Adrenal gland (tissue), 12 donors: ENCODE results near the gene BSN. TPM values are rescaled to one million over a fixed set of nuclear protein-coding genes. Genes with fewer than 3 reads are reported as not detected.
"Not testable (repeated sequence)": the region's sequence is repeated elsewhere in the genome, so short reads cannot be mapped to it uniquely, and the experiment has no call there.

ENCODE experiments used
- DNase-seq, 7 donors: peaks; one replicate each; pipeline ENCODE4 v3.0.0-alpha.2; 2019 to 2020
- H3K27ac ChIP-seq, 5 donors: fragments of 200-600 bp; sonication (generic) in 4 of 5; 1 replicate in 3 of 5; 2 replicates in 2 of 5; pipeline versions ENCODE4 v1.5.1 to v1.8.0; 2016 to 2020; ENCODE audit warnings: mild to moderate bottlenecking in 1 of 5
- H3K27me3 ChIP-seq: fragments of 200-600 bp; 2 replicates; pipeline ENCODE4 v1.8.0; 2021
- H3K36me3 ChIP-seq, 2 donors: fragments of 200-600 bp; replicated peaks in 1 of 2; 1 replicate in 1 of 2; 2 replicates in 1 of 2; pipeline versions ENCODE4 v1.5.1 to v1.8.0; 2018 to 2022
- H3K4me1 ChIP-seq, 2 donors: fragments of 200-600 bp; replicated peaks in 1 of 2; 1 replicate in 1 of 2; 2 replicates in 1 of 2; pipeline versions ENCODE4 v1.5.1 to v1.8.0; 2018 to 2021
- H3K4me3 ChIP-seq, 4 donors: fragments of 200-600 bp; sonication (generic) in 3 of 4; one replicate each; pipeline ENCODE4 v1.5.1; 2016 to 2018
- H3K9me3 ChIP-seq, 3 donors: fragments of 200-600 bp; sonication (generic) in 1 of 3; replicated peaks in 1 of 3; 1 replicate in 2 of 3; 2 replicates in 1 of 3; pipeline versions ENCODE4 v1.5.1 to v1.8.0; 2016 to 2021
- POLR2A ChIP-seq, 2 donors: fragments of 450-650 bp; IDR thresholded peaks; one replicate each; pipeline ENCODE4 v1.6.1; 2017; ENCODE audit warnings: antibody characterized with exemption in 2 of 2, mild to moderate bottlenecking in 2 of 2, moderate library complexity in 1 of 2
- WGBS, 4 donors: extraction: QIAGEN DNeasy Blood & Tissue Kit in 2 of 4; methylation state at CpG; one replicate each; pipeline versions ENCODE4 v1.1.5 to v1.1.7; 2013 to 2017; 5-methylcytosine and 5-hydroxymethylcytosine counted together
- intact Hi-C, 2 donors: fragments of 100-400 bp; cut with DNase I; formaldehyde crosslinking; loops; one replicate each; pipeline versions ENCODE4 v1.14.1 to v1.15.0; 2022 to 2023
- polyA plus RNA-seq, 3 donors: library from polyadenylated mRNA; stranded (reverse); fragments of 200-250 nt in 2 of 3; fragments of 350-450 nt in 1 of 3; fragmentation: Illumina TruSeq in 1 of 3; extraction: RNeasy Lipid Tissue Mini Kit (QIAGEN cat#74804) in 1 of 3; gene quantifications; one replicate each; pipeline ENCODE4 v1.2.3, GENCODE V29; 2013 to 2014
- total RNA-seq, 9 donors: library from RNA; depleted of rRNA in 4 of 9; stranded (reverse); fragments of >200 nt in 4 of 9; fragments of 120-200 nt in 1 of 9; fragmentation: NEBNext Ultra II Directional in 1 of 9; extraction: Animal tissue kit (Norgen Biotek cat#: 25700) in 1 of 9; gene quantifications; one replicate each; pipeline versions ENCODE4 v1.1.0 to v1.2.4, GENCODE V29; 2013 to 2023
- TF ChIP-seq, protein P1 (sequence below), 6 experiments: fragments of 450-650 bp in 4 of 6; fragments of 200-600 bp in 2 of 6; sonication (generic) in 1 of 6; IDR thresholded peaks; 1 replicate in 5 of 6; 2 replicates in 1 of 6; pipeline versions ENCODE4 v1.5.1 to v1.8.0; 2016 to 2021; ENCODE audit warnings: antibody characterized with exemption in 6 of 6, mild to moderate bottlenecking in 2 of 6, moderate library complexity in 1 of 6
- donor health status: healthy with polysubstance abuse.
- donor health status: Bipolar disorder and iron deficiency.
- donor health status: DM: yes; HTN: yes; CAD: no.
- donor health status: DM: no; HTN: no; CAD: no.
- donor health status: DM: no; HTN: no; CAD: no.
- donor health status: DM: yes; HTN: yes; CAD: no.

Gene BSN
- total and polyA plus RNA-seq, 12 donors: 0.27 to 4.6 (median 1.5) TPM

DNA sequence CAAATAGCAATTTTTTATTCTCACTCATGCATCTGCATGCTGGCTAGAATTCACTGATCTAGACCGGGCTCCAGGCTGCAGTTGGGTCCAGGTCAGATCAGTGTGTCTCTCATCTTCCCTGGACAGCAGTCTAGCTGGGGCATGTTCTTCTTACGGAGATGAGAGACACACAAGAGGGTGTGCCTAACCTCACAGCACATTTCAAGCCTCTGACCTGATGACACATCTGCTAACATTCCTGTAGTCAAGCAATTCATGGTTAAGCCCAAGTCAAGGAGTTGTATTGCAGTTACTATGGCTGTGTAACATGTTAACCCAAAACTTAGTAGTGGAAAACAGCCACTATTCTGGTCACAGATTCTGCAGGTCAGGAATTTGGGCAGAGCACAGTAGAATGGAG is 13.1 kb downstream of the BSN start:
- H3K4me1 ChIP-seq: no peaks in the 10 kb centered on the region
- no peak overlapping the region for H3K27ac ChIP-seq
- intact Hi-C loops: no loop called here
- TF ChIP-seq, protein P1, sequence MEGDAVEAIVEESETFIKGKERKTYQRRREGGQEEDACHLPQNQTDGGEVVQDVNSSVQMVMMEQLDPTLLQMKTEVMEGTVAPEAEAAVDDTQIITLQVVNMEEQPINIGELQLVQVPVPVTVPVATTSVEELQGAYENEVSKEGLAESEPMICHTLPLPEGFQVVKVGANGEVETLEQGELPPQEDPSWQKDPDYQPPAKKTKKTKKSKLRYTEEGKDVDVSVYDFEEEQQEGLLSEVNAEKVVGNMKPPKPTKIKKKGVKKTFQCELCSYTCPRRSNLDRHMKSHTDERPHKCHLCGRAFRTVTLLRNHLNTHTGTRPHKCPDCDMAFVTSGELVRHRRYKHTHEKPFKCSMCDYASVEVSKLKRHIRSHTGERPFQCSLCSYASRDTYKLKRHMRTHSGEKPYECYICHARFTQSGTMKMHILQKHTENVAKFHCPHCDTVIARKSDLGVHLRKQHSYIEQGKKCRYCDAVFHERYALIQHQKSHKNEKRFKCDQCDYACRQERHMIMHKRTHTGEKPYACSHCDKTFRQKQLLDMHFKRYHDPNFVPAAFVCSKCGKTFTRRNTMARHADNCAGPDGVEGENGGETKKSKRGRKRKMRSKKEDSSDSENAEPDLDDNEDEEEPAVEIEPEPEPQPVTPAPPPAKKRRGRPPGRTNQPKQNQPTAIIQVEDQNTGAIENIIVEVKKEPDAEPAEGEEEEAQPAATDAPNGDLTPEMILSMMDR (IDR thresholded peaks at IDR 0.05): no peak
- no peak for TF ChIP-seq POLR2A (IDR thresholded peaks at IDR 0.05)
- 38 to 69% (median 51%) methylated on average over 2 of the region's 2 CpGs for WGBS, 4 donors
- no peaks in the 10 kb centered on the region for H3K36me3 ChIP-seq
- no peaks in the 10 kb centered on the region for H3K27me3 ChIP-seq
- H3K9me3 ChIP-seq: no peaks in the 10 kb centered on the region
- no peak overlapping the region for H3K4me3 ChIP-seq
- DNase-seq: peak in 1 of 7 donors; percentile 15

DNA sequence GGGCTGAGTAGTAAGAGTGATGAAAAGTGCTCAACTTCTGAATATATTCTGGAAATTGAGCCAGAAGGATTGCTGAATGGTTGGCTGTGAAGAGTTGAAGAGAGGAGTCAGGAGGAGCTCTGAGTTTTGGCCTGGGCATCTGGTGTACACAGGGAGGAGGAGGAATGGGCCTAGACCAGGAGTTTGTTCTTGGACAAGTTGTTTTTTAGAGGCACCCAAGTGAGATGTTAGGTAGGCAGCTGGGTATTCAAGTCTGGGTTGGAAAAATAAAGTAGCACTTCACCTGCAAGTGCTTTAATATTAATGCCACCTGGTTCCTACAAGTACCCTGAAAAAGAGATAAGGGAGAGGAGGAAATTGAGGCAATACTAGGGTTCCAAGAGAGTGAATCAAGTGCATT is 14.7 kb downstream of the BSN start:
- intact Hi-C loops: no loop called here
- no peaks in the 10 kb centered on the region for H3K27me3 ChIP-seq
- H3K9me3 ChIP-seq: no peaks in the 10 kb centered on the region
- TF ChIP-seq, protein P1 (IDR thresholded peaks at IDR 0.05): no peak
- TF ChIP-seq POLR2A (IDR thresholded peaks at IDR 0.05): no peak
- H3K27ac ChIP-seq: no peak overlapping the region
- peak in 1 of 7 donors; percentile 9 for DNase-seq
- no peaks in the 10 kb centered on the region for H3K36me3 ChIP-seq
- H3K4me1 ChIP-seq: no peaks in the 10 kb centered on the region
- H3K4me3 ChIP-seq: no peak overlapping the region

DNA sequence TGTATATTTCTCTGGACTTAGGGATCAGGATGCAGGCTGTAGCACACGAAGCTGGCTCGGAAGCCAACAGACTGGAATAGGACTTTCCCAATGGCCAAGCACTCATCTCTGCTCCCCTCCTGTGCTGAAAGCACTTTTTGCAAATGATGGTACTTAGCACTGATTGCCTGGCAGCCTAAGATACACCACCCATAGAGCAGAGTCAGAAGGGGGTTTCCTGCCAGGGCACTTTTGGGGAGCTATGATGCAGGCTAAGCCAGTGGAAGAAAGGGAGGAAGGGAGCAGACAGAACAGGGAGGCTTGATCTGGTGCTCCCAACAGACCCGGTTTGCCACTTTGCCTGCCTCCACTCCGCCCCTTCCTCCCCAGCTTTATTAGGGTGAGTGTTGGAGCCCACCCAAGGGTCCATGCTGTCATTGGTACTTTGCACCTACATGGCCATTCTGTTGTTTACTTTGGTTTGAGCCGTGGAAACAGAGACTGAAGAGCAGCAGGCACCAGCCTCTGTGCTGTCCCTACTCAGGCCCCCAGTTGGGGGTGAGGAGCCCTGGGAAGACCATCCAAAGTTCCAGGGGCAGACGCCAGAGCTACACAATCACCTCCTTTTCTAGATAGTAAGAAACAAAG is 15.9 kb downstream of the BSN start:
- 72 to 89% (median 80%) methylated on average over 6 of the region's 6 CpGs for WGBS, 4 donors
- intact Hi-C loops: no loop called here
- Histone ChIP-seq H3K4me3 (no peak overlapping the region), H3K9me3 (no peaks in the 10 kb centered on the region), H3K27me3 (no peaks in the 10 kb centered on the region), H3K27ac (no peak overlapping the region), H3K36me3 (no peaks in the 10 kb centered on the region), H3K4me1 (no peaks in the 10 kb centered on the region)
- TF ChIP-seq, protein P1 (IDR thresholded peaks at IDR 0.05): no peak
- TF ChIP-seq POLR2A (IDR thresholded peaks at IDR 0.05): no peak
- peak in 1 of 7 donors; percentile 11 for DNase-seq

DNA sequence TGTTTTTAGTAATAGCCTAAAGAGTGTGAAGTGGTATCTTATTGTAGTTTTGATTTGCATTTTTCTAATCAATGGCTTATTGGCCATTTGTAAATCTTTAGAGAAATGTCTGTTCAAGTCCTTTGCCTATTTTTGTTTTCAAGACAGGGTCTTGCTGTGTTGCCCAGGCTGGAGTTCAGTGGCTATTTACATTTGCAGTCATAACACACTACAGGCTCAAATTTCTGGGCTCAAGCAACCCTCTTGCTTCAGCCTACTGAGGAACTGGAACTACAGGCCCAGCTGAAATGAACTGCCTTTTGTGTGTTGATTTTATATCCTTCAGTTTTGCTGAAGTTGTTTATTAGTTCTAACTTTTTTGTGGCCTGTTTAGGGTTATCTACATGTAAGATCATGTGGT is 27.9 kb downstream of the BSN start:
- Histone ChIP-seq H3K27ac (no peak overlapping the region), H3K9me3 (no peaks in the 10 kb centered on the region), H3K4me1 (no peaks in the 10 kb centered on the region), H3K4me3 (no peak overlapping the region), H3K36me3 (no peaks in the 10 kb centered on the region), H3K27me3 (no peaks in the 10 kb centered on the region)
- no peak for TF ChIP-seq POLR2A (IDR thresholded peaks at IDR 0.05)
- TF ChIP-seq, protein P1 (IDR thresholded peaks at IDR 0.05): no peak
- DNase-seq: no peak
- intact Hi-C loops: no loop called here

DNA sequence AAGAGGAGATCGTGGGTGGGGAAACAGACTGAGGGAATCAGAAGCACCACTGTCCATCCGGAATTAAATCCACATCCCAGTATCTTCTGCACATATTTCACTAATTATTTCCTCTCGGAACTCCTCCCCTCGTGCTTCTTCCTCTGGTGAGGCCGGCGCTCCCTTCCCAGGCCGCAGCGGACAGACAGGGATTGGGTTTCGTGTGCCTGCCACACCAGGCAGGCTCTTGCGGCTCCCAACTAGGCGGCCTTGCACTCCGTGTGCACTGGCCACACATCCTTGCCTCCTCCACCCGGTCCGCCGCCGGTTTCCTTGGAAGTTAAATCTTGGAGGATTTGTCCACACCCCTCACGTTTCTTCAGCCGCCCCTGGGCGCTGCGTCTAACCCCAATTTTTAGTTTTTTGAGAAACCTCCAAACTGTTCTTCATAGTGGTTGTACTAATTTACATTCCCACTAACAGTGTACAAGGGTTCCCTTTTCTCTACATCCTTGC is 31.0 kb downstream of the BSN start:
- H3K36me3 ChIP-seq, H3K4me3 ChIP-seq, intact Hi-C loops, H3K27me3 ChIP-seq, H3K27ac ChIP-seq, H3K4me1 ChIP-seq, H3K9me3 ChIP-seq, DNase-seq: not testable (repeated sequence)
- WGBS, 4 donors: 87 to 91% (median 90%) methylated on average over 20 of the region's 20 CpGs
